NCI-H2196 treated with DMSO at 0.1 percent for 48 hours (cell line): Measurements from ENCODE around the gene SLC6A13.
A peak's percentile ranks its signal among the peaks of the same experiment; 100 is the strongest.
"Not testable (repeated sequence)": the region's sequence is repeated elsewhere in the genome, so short reads cannot be mapped to it uniquely, and the experiment has no call there.

Source experiments
- DNase-seq: peaks from one replicate; lab custom pipeline; 2025; ENCODE audit not compliant: unreplicated experiment; lab: John Stamatoyannopoulos, UW

Gene SLC6A13

DNA sequence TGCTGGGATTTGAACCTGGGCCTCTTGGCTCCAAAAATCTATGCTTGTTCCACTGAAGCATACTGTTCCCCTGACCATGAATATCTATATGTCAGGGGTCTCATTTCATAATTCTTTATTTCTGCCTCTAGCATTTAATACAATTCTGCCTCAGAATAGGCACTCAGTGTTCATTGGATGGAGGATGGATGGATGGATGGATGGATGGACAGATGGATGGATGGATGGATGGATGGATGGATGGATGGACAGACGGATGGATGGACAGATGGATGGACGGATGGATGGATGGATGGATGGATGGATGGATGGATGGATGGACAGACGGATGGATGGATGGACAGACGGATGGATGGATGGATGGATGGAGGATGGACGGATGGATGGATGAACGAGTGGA is 45.6 kb downstream of the SLC6A13 start:
- DNase-seq, result not testable (repeated sequence)

DNA sequence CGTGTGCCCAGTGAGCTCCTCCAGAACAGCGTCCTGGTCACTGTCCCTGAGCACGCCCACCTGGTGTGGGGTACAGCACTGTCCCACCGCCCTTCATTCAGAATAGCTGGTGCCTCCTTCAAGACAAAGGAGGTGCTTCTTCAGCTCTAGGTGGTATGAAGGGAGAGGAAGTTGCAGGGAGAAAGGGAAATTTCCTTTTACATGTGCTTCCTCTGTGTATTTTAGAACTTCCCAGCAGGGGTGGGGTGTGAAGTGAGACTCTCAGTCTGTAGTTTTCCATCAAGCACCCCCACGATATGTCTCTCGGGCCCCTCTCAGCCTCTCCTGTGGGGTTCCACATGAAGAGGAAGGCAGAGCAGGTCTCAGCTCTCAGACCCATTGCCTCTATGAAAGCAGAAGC is 47.5 kb downstream of the SLC6A13 start:
- no peak for DNase-seq

- no peak for DNase-seq
These were observed 48.5 kb downstream of the SLC6A13 start, which contains the start of gene SLC6A12 for GRCh38 chr12:214003-214741. SLC6A12 (minus strand) TSS chr12:214157; CDS start chr12:209986, 4,171 bp downstream.

- no peak for DNase-seq
These were observed 49.1 kb downstream of the SLC6A13 start for GRCh38 chr12:213527-213932.

DNA sequence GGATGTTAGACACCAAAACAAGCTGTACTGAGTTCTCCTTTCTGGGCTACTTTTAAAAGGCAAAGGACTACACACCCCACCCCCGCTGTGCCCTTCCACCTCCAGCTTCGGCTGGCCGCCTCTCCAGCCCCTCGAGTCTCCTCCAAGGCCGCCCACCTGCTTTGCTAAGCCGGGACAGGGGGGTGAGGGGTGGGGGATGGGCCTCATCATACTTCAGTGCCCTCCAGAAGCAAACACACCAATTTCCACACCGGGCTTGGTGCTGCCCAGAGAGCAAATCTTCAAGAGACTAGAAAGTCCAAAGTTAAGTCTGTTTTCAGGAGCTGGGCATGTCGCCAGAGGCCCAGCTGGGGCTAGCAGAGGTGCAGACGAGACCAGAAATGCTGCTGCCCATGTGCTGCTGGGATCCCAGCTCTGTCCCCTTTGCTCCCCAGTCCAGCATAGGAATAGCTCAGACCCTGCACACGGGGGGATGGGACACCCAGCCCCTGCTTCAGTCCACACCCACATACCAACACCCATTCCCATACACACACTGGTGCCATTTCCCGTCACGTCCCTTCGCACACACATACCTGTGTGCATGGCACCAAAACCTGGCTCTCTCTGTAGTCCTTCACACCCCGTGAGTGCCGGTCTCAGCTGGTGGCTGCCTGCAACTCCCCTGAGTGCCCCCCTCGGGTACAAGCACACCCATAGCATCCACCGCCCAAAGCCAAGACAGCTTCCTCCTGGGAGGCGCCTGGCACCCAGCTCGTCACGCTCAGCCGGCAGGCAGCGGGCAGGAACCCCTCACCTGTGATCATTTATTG is 49.7 kb downstream of the SLC6A13 start:
- DNase-seq, result no peak

DNA sequence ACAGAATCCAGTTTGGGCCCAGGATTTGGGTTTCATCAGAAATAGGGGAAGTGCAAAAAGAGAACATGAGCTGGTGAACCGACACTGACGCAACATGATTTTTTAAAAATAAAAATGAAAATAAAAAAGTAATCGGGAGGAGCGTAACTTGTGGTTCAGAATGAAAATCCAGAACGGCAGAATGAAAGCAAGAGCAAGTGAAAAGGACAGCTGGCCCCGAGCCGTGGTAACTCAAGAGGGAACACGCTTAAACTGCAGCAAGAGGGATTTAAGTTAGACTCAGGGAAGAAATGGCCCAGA is 50.3 kb downstream of the SLC6A13 start:
- no peak for DNase-seq

DNA sequence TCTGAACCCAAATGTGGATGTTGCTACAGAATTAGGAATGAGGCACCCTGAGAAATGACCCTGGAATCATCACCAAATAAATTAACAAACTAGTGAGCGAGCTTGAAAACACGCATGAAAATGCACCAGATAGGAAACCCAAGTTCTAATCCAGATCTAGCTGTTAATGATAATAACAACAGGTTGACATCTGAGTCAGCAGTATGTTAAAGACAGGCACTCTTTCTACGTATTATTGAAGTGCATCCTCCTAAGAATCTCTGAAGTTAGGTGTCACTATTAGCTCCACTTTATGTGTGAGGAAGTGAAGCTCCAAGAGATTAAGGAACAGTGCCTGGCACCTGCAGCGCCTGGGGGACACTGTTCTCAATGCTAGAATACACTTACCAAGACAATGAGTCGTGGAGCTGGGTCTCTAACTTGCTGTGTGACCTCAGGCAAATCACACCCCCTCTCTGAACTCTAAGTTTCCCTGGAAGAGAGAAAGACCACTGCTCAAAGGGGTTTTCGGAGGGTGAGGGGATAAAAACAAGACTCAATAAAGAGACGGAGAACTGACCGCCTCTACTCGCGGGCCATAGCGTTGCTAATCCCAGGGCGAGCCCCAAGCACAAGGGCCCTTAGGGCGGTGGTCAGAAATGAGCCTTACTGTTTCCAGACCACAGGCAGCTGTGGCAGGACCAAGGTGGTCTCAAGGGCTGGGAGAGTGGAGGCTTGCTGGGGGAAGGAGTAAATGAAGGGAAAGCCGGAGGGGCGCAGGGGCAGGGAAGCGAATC is 50.8 kb downstream of the SLC6A13 start:
- no peak for DNase-seq

DNA sequence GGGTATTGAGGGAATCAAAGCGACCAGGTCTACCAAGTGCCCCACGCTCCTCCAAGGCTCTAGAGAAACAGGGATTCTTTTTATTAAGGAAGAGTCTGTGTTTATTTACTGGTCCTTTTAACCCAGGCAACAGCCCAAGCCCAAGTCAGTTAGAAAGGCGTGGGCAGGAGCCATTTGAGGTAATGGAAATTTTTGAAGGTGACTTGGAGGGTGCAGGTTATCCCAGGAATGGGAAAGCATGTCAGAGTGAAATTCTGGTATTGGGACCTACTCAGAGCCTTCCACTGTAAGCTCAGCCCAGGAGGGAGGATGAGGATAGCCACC is 51.5 kb downstream of the SLC6A13 start:
- DNase-seq, result no peak

DNA sequence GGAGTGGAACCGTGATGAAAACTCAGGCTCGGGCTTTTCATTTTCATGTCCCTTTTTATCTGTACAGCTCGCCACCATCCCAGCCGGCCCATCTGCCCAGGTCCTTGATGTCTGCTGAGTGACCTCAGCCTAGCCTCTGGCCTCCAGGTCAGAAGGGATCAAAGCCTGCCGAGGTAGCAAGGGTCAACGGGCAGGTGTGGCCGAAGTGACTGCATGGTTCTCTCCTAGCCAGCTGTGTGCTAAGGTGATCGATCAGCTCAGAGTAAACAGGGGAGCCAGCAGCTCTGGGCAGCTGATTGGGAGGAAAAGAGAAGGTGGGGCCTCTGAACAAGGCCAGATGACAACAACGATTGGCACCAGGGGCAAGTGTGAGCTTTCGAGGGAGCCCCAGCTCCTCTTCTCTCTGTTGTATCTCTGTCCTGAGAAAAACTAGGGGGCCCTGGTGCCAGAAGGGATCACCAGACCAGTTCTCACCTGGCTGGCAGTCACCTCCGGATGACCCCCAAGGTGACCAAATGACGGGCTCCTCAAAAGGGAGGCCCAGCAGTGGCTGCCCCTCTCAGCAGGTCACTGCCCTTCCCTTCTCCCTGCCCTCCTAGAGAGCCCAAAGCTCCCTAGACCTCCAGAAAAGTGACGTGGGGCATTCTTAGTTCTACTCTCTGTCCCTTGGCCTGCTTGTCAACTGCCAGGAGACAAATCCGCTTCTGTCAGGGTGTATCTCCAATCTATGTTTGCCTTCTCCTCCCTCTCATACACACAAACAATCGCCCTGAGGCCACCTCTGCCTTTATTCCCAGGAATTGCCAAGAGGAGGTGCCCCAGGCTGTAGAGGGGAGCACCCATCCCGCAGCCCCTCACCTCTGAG is 52.1 kb downstream of the SLC6A13 start:
- no peak for DNase-seq

DNA sequence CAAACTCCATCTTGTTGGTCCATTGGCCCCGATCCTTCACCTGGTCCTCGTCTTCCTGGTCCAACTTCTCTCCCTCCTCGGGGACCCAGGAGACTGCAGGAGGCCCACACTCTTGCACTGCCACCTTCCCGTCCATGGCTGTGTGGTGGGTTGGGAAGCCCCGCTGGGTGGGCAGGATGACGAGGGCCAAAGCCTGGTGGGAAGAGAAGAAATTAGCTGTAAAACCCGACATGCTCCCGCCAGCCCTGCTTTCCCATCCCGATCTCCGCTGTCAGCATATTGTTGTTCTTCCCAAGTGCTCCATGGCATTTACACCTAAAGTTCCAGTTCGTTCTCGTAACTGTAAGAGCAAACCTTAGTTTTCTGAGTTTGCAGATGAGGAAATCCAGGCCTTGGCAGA is 52.8 kb downstream of the SLC6A13 start:
- no peak for DNase-seq

DNA sequence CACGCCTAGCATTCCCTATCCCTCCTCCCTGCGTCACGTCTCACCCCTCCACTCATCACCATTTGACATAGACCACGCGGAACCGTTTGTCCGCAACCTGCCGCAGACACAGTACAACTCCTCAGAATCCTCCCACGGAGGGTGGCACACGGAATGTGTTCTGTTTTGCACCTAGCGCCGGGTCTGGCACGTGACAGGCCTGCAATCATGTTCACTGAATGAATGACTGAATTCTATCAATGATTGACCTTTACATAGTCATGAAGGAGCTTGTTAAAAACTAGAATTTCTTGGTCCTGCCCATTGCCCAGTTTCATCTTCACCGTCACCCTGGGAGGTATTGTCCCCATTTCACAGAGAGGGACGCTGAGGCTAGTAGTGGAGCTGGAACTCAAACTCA is 53.4 kb downstream of the SLC6A13 start:
- no peak for DNase-seq

GRCh38 chr12:208813-209212 is 53.8 kb downstream of the SLC6A13 start:
- no peak for DNase-seq

- no peak for DNase-seq
These were observed 54.8 kb downstream of the SLC6A13 start for GRCh38 chr12:207804-208203.

DNA sequence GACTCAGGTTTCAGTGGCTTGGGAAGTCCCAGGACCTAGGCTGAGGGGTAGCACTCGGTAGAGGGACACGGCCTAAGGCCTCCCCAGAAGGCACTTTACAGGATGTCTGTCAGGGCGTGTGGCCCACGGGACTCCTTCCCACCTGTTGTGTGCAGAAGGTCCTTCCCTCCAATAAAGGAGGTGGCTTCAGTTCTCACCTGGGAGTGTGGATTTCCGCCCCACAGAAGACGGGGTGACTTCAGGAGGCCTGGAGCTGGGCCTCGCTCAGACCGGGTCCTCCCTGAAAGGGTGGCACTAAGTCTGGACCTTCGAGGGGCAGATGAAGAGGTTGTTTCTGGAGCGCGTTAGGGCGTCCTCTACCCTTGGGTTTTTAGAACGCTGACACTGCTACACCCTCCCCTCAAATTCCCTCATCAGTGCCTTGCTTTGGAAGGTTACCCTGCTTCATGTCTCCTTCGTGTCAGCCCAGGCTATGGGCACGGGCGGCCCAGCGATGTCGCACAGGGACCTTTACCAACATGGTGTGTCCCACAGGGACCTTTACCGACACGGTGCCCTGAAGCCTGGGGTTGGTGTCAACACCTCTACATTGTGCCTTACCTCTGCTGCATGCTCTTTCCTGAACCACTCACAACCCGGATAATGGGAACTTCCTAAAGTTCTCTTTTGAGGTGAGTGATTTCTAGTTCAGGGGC is 55.7 kb downstream of the SLC6A13 start:
- no peak for DNase-seq

- no peak for DNase-seq
These were observed 57.6 kb downstream of the SLC6A13 start for GRCh38 chr12:205026-205425.

- no peak for DNase-seq
These were observed 58.4 kb downstream of the SLC6A13 start for GRCh38 chr12:204261-204678.

- DNase-seq, result no peak
These were observed 59.0 kb downstream of the SLC6A13 start for GRCh38 chr12:203462-204260.

GRCh38 chr12:203074-203461 is 59.6 kb downstream of the SLC6A13 start:
- DNase-seq, result no peak

DNA sequence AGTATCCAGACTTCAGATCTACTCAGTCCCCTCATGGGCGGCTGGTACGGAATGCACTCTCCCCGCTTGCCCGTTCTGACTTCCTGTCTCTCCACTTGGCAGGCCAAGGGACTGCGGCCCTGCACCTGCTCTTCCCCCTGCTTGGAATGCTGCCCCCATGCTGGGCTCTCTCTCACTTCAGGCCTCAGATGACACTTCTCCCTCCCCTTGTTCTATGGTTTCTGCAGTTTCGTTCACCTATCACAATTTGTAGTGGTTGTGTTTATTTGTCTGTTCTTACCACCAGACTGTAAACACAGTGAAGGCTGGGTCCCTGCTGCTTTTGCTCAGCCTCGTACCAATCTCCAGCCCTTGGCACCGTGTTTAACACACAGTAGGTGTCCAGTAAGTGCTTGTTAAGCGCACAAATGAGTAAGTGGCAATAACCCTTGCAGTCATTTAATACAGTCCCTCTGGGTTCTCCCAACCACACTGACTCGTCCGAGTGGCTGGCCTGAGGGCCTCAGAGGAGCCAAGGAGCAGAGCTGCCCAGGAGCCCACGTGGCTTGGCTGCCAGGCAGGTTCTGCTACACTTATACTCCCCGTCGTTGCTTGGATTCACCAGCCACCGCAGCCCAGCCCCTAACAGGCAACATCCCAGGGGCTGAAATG is 60.4 kb downstream of the SLC6A13 start:
- peak; percentile 77 for DNase-seq
